Hindlimb muscle (tissue), 1 donor: ENCODE measurements around the gene ADK. TPM values are rescaled to one million over a fixed set of nuclear protein-coding genes. Genes with fewer than 3 reads are reported as not detected.
A peak's percentile ranks its signal among the peaks of the same experiment; 100 is the strongest.

Source experiments
- DNase-seq: peaks from one replicate; pipeline ENCODE4 v3.0.0-alpha.2; 2013
- polyA plus RNA-seq: library from polyadenylated mRNA; unstranded; fragments of 120-200 nt; gene quantifications from one replicate; pipeline ENCODE4 v1.2.1, GENCODE V29; 2013; ENCODE audit not compliant: insufficient read length

Gene ADK
- polyA plus RNA-seq, 1 donor, result 30.8 TPM

GRCh38 chr10:74753442-74754211, 602.6 kb downstream of the ADK start:
- peak; percentile 10 for DNase-seq

- no peak for DNase-seq
Measured at GRCh38 chr10:74754381-74754821, 603.4 kb downstream of the ADK start.

- DNase-seq, result no peak
Measured at GRCh38 chr10:74755273-74755672, 604.3 kb downstream of the ADK start.

Other genes starting within 250 kb of the ADK start
- 32.5 TPM for gene PLAU, start 240.1 kb upstream of the ADK start, polyA plus RNA-seq
- gene VCL, start 153.1 kb upstream of the ADK start, polyA plus RNA-seq, result 164 TPM
- gene AP3M1, start 393 bp upstream of the ADK start, polyA plus RNA-seq, result 36.6 TPM